IgD-negative memory B cell (primary cell): ENCODE measurements around the gene MSL2. TPM values are rescaled to one million over a fixed set of nuclear protein-coding genes. Genes with fewer than 3 reads are reported as not detected.
"Not testable (repeated sequence)": the region's sequence is repeated elsewhere in the genome, so short reads cannot be mapped to it uniquely, and the experiment has no call there.

Experiments used
- H3K27ac Mint-ChIP-seq, 3 donors: one replicate each; pipeline ENCODE4 v1.8.0; 2020 to 2022; ENCODE audit warnings: mild to moderate bottlenecking in 3 of 3, mixed read lengths in 3 of 3, moderate library complexity in 1 of 3
- H3K27me3 Mint-ChIP-seq: one replicate; pipeline ENCODE4 v1.8.0; 2021; ENCODE audit warnings: mixed read lengths
- H3K36me3 Mint-ChIP-seq: one replicate; pipeline ENCODE4 v1.8.0; 2020; ENCODE audit warnings: mild to moderate bottlenecking, mixed read lengths
- H3K4me1 Mint-ChIP-seq, 3 donors: one replicate each; pipeline ENCODE4 v1.8.0; 2020 to 2022; ENCODE audit warnings: mixed read lengths in 3 of 3, mild to moderate bottlenecking in 1 of 3
- H3K4me3 Mint-ChIP-seq, 4 donors: one replicate each; pipeline ENCODE4 v1.8.0; 2020 to 2022; ENCODE audit warnings: mild to moderate bottlenecking in 4 of 4, mixed read lengths in 4 of 4, moderate library complexity in 3 of 4
- H3K9me3 Mint-ChIP-seq, 3 donors: one replicate each; pipeline ENCODE4 v1.8.0; 2020 to 2021; ENCODE audit warnings: mixed read lengths in 3 of 3, mild to moderate bottlenecking in 1 of 3
- polyA plus RNA-seq: library from polyadenylated mRNA; unstranded; fragments of 300-500 nt; fragmentation: Illumina TruSeq; gene quantifications from one replicate; pipeline ENCODE4 v1.2.3, GENCODE V29; 2021

The MSL2 gene
- polyA plus RNA-seq, 1 donor from 2014 or later, result 27.9 TPM

DNA sequence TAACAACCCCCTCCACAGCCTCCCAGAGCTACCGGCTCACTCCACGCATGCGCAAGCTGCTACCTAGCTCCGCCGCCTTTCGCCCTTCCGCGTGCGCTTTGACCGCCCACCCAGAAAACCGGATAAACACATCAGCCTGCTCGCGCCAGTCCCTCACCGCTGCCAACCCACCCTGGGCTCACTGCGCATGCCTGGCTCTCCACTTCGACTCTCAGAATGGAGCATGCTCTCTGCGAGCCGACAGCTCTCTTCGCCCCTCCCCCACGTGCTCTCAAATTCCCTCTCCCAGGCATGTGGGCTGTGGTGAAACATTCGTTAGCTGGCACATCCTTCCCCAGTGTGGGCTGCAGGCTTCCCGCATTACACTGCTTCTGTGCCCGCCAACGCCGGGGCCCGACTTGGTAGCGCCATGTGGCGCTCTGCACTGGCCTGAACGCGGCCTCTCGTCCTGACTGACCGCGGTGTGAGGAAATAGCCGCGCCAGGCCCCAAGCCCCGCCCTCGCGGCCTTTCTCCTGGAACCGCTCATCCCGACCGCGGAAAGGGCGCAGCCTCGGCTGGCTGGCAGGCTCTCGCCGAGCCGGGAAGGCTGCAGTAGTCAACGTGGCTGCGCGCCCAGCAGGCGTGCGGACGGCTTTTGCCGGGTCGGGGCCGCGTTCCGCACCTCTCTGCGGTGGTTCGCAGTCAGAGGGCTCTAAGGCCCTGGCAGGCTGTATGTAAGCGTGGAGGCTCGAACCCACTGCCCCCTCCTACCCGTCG, 445 bp upstream of the MSL2 start:
- Mint-ChIP-seq H3K9me3 (no peaks in the 10 kb centered on the region), H3K36me3 (peaks cover 3% of the 10 kb centered on the region), H3K27me3 (no peaks in the 10 kb centered on the region), H3K27ac (peak overlapping the region; percentile 95 to 100 (median 98)), H3K4me3 (peak overlapping the region; percentile 86 to 98 (median 94)), H3K4me1 (peaks cover 24 to 35% (median 30%) of the 10 kb centered on the region in 3 donors)

DNA sequence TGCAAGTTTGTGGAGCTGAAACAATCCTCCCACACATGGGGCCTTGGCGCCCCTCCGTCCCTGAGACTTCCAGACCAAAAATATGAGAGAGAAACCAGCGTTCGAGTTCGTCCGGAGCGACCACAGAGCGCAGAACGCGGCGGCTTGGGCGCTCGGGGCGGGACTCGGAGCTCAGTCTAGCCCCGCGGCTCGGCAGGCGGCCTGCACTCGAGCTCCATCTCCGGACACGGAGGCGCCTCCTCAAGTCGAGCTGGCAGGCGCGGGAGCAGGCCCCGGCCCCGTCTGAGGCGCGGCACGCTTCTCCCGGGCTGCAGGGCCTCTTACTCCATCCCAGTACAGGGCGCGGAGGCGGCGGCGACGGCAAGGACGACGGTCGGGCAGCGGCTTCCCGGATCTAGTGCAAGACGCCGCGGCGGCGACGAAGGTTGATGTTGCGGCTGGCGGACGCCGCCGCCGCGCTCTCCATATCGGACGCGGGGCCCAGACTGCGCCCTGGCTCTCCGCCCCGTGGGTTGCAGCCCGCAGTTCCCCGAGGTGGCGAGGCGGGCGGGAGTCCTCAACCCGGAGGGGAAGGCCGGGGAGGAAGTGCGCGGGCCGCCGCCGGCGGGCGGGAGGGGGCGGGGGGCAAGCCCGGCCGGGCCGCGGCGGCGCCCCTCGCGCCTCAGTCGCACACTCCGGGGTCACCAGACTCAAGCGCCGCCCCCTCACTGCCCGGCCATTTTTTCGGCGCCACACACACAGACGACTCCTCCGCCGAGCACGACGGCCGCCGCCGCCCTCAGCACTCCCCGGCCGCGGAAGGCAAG, 674 bp downstream of the MSL2 start:
- H3K27ac Mint-ChIP-seq, result peak overlapping the region; percentile 95 to 100 (median 98)
- H3K36me3 Mint-ChIP-seq, result peaks cover 3% of the 10 kb centered on the region
- H3K27me3 Mint-ChIP-seq, result no peaks in the 10 kb centered on the region
- H3K4me1 Mint-ChIP-seq, result peaks cover 34 to 41% (median 39%) of the 10 kb centered on the region in 3 donors
- H3K9me3 Mint-ChIP-seq, result no peaks in the 10 kb centered on the region
- H3K4me3 Mint-ChIP-seq, result peak overlapping the region; percentile 86 to 98 (median 94)

DNA sequence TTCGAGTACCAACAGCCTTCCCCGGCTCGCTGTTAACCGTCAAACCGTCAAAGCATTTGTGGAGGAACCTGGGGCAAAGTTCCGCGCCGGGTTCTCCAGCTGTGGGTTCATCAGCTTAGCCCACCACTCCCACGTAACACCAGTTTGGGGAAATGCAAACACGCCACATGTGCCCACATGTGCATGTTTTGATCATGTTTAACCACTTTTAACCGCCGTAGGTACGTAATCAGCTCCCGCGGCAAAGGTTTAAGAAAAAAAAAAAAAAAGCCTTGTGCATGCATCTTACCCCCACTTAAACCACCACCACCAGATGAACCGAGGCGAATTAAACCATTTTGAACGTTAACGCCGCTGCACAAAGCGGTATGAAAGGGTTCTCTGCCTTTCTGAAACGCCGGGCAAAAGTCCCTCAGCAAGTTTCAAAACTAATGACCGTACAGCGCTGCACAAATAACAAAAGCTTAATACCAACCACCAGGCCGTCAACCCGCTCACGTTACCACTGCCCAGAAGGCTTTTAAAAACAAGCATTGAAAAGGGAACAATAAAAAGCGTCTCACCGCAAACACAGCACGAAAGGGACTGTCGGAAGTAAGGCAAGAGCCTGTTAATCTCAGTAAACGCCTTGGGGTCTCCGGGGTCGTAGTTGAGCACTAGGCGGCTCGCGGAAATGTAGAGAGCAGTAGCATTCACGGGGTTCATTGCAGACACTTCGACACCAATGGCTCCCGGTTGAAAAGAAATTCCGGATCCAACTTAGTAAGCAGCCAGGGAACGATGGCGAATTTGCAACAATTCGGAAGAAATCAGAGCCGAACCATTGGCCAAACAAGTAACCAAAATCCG, 1.5 kb downstream of the MSL2 start:
- no peaks in the 10 kb centered on the region for H3K27me3 Mint-ChIP-seq
- H3K4me1 Mint-ChIP-seq, result peaks cover 39 to 44% (median 43%) of the 10 kb centered on the region in 3 donors
- H3K36me3 Mint-ChIP-seq, result peaks cover 5% of the 10 kb centered on the region
- peak overlapping the region; percentile 95 to 100 (median 98) for H3K27ac Mint-ChIP-seq
- no peaks in the 10 kb centered on the region for H3K9me3 Mint-ChIP-seq
- H3K4me3 Mint-ChIP-seq, result peak overlapping the region; percentile 86 to 98 (median 94)

DNA sequence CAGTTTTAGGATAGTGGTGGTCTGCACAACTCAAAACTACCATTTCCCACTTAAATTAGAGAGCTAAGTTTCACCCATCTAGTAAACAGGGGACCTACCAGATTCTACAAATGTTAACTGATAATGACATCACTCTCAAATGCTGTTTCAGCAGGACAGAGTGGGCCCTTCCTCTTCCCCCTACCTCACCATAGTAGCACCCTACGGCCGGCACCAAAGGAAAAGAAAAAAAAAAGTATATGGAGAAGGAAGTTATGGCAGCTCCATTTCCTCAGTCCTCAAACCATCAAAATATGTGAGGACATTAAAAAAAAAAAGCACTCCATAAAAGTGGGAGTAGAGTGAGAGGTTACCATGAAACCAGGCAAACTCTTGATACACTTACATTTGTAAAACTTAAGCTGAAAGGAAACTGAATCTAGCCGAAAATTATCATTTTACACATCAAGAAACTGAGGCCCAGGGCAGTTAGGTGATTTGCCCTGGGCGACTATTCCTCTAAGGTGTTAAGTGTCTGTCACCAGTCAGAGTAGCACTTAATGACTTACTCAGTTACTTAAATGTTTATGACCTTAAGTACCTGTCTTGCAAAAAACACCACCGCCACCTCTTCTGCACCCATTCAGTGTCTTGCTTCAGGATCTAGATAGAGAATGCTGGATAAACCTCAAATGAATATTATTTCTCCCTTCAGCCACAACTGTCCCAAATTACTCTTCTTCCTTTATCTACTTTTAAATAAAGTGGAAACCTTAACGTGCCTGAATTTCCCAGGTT, 2.7 kb downstream of the MSL2 start:
- H3K9me3 Mint-ChIP-seq, result no peaks in the 10 kb centered on the region
- peak overlapping the region; percentile 90 to 98 (median 95) for H3K27ac Mint-ChIP-seq
- H3K4me3 Mint-ChIP-seq, result peak overlapping the region; percentile 86 to 98 (median 94)
- peaks cover 10% of the 10 kb centered on the region for H3K36me3 Mint-ChIP-seq
- H3K27me3 Mint-ChIP-seq, result no peaks in the 10 kb centered on the region
- peaks cover 47 to 54% (median 50%) of the 10 kb centered on the region in 3 donors for H3K4me1 Mint-ChIP-seq

DNA sequence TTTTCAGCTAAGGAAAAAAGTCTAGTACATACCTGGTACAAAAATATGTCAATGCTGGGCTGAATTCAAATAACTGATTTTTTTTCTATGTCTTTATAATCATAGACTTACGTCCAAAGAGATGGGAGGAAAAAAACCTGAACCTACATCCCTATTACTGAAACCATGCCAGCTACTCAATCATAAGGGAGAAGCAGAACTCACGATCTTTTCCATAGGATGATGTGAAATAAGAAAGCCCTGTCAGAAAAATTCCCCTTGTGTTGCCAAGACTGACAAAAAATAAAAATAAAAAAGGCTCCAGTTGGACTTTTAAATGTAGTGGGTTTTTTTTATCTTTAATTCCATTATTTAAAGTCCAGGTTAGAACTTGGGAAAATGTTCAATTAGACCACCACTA, 3.3 kb downstream of the MSL2 start:
- Mint-ChIP-seq H3K27me3 (no peaks in the 10 kb centered on the region), H3K27ac (peak overlapping the region; percentile 90 to 98 (median 95)), H3K4me3 (peak overlapping the region; percentile 86 to 98 (median 94)), H3K36me3 (peaks cover 10% of the 10 kb centered on the region), H3K9me3 (no peaks in the 10 kb centered on the region), H3K4me1 (peaks cover 50 to 56% (median 50%) of the 10 kb centered on the region in 3 donors)

DNA sequence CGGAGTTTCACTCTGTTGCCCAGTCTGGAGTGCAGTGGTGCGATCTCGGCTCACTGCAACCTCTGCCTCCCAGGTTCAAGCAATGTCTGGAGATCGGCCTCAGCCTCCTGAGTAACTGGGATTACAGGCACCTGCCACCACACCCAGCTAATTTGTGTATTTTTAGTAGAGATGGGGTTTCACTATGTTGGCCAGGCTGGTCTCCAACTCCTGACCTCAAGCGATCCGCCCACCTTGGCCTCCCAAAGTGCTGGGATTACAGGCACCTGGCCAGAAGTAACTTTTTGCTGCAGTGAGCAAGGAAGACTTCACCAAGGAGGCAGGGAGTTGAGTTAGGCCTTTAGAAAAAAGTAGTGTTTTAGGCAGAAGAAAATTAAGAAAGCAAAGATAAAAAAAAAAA, 3.9 kb downstream of the MSL2 start:
- peaks cover 47 to 52% (median 49%) of the 10 kb centered on the region in 3 donors for H3K4me1 Mint-ChIP-seq
- H3K36me3 Mint-ChIP-seq, H3K9me3 Mint-ChIP-seq, H3K27me3 Mint-ChIP-seq: not testable (repeated sequence)
- peak overlapping the region; percentile 86 to 98 (median 94) for H3K4me3 Mint-ChIP-seq
- peak overlapping the region; percentile 74 to 95 (median 90) for H3K27ac Mint-ChIP-seq

DNA sequence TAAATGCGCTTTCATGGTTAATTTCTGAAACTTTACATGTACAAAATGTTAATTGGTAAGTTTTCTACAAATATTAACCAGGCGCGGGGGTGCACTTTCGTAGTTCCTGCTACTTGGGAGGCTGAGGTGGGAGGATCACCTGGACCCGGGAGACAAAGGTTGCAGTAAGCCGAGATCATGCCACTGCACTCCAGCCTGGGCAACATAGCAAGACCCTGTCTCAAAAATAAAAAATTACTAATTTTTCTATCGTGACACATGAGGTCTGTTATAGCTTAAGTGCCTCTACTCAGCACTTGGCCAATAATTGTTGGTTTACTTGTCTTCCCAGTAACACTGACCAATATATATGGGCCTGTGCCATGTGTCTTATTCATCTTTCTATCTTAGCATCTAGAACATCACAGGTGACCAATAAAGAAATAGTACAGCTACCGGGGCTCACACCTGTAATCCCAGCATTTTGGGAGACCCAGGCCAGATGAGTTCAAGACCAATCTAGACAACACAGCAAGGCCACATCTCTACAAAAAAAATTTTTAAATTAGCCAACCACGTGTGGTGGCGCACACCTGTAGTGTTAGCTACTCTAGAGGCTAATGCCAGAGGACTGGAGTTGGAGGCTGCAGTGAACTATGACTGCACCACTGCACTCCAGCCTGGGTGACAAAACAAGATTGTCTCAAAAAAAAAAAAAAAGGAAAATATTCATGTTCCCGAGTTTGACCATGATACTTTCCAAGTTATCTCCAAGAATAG, 6.1 kb downstream of the MSL2 start:
- Mint-ChIP-seq H3K27ac (peak overlapping the region; percentile 26 to 71 (median 35)), H3K4me3 (peak overlapping the region in 3 of 4 donors; percentile 52 to 98 (median 86)), H3K36me3 (peaks cover 7% of the 10 kb centered on the region), H3K4me1 (peaks cover 61 to 63% (median 61%) of the 10 kb centered on the region in 3 donors), H3K27me3 (no peaks in the 10 kb centered on the region), H3K9me3 (no peaks in the 10 kb centered on the region)

DNA sequence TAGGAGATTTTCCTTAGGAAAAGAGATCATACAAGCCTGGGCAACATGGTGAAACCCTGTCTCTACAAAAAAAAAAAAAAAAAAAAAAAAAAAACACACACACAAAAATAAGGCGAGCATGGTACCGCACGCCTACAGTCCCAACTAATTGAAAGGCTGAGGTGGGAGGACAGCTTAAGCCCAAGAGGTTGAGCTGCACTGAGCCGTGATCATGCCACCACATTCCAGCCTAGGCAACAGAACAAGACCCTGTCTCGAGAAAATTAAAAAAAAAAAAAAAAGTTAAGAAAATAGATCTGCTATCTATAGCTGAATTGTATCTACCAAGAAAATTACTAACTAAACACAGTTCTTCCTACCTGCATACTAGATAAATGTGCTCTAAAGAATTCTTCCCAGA, 7.1 kb downstream of the MSL2 start:
- Mint-ChIP-seq H3K4me1 (peaks cover 55 to 61% (median 59%) of the 10 kb centered on the region in 3 donors), H3K36me3 (peaks cover 7% of the 10 kb centered on the region), H3K27me3 (no peaks in the 10 kb centered on the region), H3K4me3 (peak overlapping the region; percentile 12 to 86 (median 54)), H3K27ac (peak overlapping the region in 1 of 3 donors; percentile 26), H3K9me3 (no peaks in the 10 kb centered on the region)

DNA sequence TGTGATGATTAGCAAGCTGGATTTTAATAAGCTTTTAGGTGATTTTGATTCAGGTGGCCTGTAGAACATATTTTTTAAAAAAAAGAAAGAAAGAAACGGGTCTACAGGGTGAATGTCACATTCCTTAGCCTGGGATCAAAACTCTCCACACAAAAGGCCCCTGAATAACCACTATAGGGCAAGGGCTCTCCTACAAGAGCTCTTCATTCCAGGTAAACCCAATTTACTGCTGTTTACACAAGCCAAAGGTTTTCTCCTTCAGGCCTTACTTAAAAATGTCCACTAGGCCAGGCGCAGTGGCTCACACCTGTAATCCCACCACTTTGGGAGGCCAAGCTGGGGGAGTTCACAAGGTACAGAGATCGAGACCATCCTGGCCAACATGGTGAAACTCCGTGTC, 8.3 kb downstream of the MSL2 start:
- Mint-ChIP-seq H3K36me3 (peaks cover 7% of the 10 kb centered on the region), H3K27me3 (no peaks in the 10 kb centered on the region), H3K4me3 (peak overlapping the region in 2 of 4 donors; percentile 12 to 53), H3K9me3 (no peaks in the 10 kb centered on the region), H3K4me1 (peaks cover 55 to 65% (median 62%) of the 10 kb centered on the region in 3 donors), H3K27ac (peak overlapping the region in 2 of 3 donors; percentile 35 to 53)

DNA sequence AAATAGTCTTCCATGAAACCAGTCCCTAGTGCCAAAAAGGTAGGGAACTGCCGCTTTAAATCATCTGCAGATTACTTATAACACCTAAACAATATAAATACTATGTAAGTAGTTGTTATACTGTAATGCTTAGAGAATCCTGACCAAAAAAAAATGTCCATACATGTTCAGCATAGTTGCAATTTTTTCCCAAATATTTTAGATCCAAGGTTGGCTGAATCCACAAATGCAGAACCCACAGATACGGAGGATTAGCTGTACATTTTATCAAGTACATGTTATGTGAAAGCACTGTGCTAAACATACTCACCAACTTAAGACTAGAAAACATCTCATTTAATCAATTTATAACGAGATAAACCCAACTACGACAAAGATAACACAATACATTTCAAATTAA, 9.3 kb downstream of the MSL2 start:
- Mint-ChIP-seq H3K4me1 (peaks cover 55 to 65% (median 62%) of the 10 kb centered on the region in 3 donors), H3K4me3 (peak overlapping the region in 3 of 4 donors; percentile 10 to 77 (median 76)), H3K9me3 (no peaks in the 10 kb centered on the region), H3K27ac (peak overlapping the region in 1 of 3 donors; percentile 53), H3K27me3 (no peaks in the 10 kb centered on the region), H3K36me3 (peaks cover 7% of the 10 kb centered on the region)

DNA sequence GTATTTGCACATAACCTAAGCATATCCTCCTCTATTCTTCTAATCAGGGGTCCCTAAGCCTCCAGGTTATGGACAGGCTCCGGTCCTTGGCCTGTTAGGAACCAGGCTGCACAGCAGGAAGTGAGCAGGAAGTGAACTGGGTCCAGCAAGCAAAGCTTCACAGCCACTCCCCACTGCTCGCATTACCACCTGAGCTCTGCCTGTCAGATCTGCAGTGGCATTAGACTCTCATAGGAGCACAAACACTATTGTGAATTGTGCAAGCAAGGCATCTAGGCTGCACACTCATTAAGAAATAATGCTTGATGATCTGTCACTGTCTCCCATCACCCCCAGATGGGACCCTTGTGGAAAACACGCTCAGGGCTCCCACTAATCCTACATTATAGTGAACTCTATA, 9.8 kb downstream of the MSL2 start:
- Mint-ChIP-seq H3K9me3 (no peaks in the 10 kb centered on the region), H3K36me3 (peaks cover 7% of the 10 kb centered on the region), H3K4me1 (peaks cover 51 to 61% (median 57%) of the 10 kb centered on the region in 3 donors), H3K4me3 (peak overlapping the region; percentile 10 to 90 (median 32)), H3K27ac (peak overlapping the region in 2 of 3 donors; percentile 8 to 81), H3K27me3 (no peaks in the 10 kb centered on the region)

DNA sequence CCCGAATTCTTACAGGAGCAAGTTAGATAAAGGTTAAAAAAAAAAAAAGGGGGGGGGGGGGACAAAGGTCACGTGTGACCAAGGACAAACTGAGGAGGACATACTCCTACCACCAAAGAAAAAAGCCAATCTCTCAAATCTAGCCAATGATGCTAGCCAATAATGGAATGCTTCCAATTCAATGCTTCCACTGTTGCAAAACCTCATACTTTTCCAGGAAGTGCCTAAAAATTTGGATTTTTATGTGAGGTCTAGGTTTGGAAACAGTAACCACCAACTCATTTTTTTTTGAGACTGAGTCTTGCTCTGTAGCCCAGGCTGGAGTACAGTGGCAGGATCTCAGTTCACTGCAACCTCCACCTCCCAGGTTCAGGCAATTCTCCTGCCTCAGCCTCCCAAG, 11.4 kb downstream of the MSL2 start:
- peak overlapping the region in 1 of 4 donors; percentile 49 for H3K4me3 Mint-ChIP-seq
- H3K9me3 Mint-ChIP-seq, result no peaks in the 10 kb centered on the region
- H3K36me3 Mint-ChIP-seq, result peaks cover 7% of the 10 kb centered on the region
- H3K4me1 Mint-ChIP-seq, result peaks cover 44 to 58% (median 54%) of the 10 kb centered on the region in 3 donors
- no peaks in the 10 kb centered on the region for H3K27me3 Mint-ChIP-seq
- no peak overlapping the region for H3K27ac Mint-ChIP-seq

DNA sequence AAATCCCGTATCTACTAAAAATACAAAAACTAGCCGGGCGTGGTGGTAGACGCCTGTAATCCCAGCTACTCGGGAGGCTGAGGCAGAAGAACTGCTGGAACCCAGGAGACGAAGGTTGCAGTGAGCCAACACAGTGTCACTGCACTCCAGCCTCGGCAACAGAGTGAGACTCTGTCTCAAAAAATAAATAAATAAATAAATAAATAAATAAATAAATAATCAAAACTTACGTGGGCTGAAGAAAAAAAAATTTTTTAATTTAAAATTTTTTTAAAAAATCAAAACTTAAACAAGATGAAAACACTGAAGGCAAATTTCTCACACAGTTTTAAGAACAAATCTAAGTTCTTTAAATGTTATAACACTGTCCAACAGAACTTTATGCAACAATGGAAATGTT, 14.4 kb downstream of the MSL2 start:
- Mint-ChIP-seq H3K27ac (no peak overlapping the region), H3K9me3 (no peaks in the 10 kb centered on the region), H3K27me3 (no peaks in the 10 kb centered on the region)

More for the DNA sequence above, 14.4 kb downstream of the MSL2 start:
- Mint-ChIP-seq H3K36me3 (peaks cover 4% of the 10 kb centered on the region), H3K4me1 (peaks cover 45 to 59% (median 48%) of the 10 kb centered on the region in 3 donors), H3K4me3 (no peak overlapping the region)
